Measurements from ENCODE around the gene TBP. TPM values are rescaled to one million over a fixed set of nuclear protein-coding genes. Genes with fewer than 3 reads are reported as not detected.

Gene TBP
- total and polyA plus RNA-seq, 2 of the 13 experiments (the other 11 are each of a cell fraction or from before 2014, with no cell fraction given), result 21.7 to 28.1 TPM

GRCh38 chr6:170552765-170553533, 1.2 kb upstream of the TBP start, which contains the start of gene PSMB1 (continued):
- TF ChIP-seq, protein P1, sequence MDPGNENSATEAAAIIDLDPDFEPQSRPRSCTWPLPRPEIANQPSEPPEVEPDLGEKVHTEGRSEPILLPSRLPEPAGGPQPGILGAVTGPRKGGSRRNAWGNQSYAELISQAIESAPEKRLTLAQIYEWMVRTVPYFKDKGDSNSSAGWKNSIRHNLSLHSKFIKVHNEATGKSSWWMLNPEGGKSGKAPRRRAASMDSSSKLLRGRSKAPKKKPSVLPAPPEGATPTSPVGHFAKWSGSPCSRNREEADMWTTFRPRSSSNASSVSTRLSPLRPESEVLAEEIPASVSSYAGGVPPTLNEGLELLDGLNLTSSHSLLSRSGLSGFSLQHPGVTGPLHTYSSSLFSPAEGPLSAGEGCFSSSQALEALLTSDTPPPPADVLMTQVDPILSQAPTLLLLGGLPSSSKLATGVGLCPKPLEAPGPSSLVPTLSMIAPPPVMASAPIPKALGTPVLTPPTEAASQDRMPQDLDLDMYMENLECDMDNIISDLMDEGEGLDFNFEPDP (CRISPR knock-in tag; conservative IDR thresholded peaks at IDR 0.05), result 0 out of 2 replicates have a peak, but pooled peaks have one; percentile 93
- TF ChIP-seq SOX5 (CRISPR knock-in tag; IDR thresholded peaks at IDR 0.05; ENCODE audit: borderline replicate concordance) (no peak; the same call in 1 of the 2 replicates), PLRG1 (conservative IDR thresholded peaks at IDR 0.05) (no peak), KAT2B (IDR thresholded peaks at IDR 0.05; ENCODE audit: borderline replicate concordance, low read depth, low read length) (no peak), NCOA5 (CRISPR knock-in tag; IDR thresholded peaks at IDR 0.05) (no peak), EHMT2 (IDR thresholded peaks at IDR 0.05; ENCODE audit: borderline replicate concordance, low read depth, low read length) (no peak), SIN3A (IDR thresholded peaks at IDR 0.05; ENCODE audit: borderline replicate concordance, low read depth, low read length) (peak; percentile 79), BCLAF1 (IDR thresholded peaks at IDR 0.05) (no peak), KMT2A (CRISPR knock-in tag; IDR thresholded peaks at IDR 0.05) (peak; percentile 98), TARDBP (CRISPR knock-in tag; IDR thresholded peaks at IDR 0.05) (peak; percentile 82), KLF12 (CRISPR knock-in tag; IDR thresholded peaks at IDR 0.05; ENCODE audit: borderline replicate concordance) (no peak), ZNF138 (CRISPR knock-in tag; IDR thresholded peaks at IDR 0.05; ENCODE audit: low read depth) (no peak)
- TF ChIP-seq, protein P2, sequence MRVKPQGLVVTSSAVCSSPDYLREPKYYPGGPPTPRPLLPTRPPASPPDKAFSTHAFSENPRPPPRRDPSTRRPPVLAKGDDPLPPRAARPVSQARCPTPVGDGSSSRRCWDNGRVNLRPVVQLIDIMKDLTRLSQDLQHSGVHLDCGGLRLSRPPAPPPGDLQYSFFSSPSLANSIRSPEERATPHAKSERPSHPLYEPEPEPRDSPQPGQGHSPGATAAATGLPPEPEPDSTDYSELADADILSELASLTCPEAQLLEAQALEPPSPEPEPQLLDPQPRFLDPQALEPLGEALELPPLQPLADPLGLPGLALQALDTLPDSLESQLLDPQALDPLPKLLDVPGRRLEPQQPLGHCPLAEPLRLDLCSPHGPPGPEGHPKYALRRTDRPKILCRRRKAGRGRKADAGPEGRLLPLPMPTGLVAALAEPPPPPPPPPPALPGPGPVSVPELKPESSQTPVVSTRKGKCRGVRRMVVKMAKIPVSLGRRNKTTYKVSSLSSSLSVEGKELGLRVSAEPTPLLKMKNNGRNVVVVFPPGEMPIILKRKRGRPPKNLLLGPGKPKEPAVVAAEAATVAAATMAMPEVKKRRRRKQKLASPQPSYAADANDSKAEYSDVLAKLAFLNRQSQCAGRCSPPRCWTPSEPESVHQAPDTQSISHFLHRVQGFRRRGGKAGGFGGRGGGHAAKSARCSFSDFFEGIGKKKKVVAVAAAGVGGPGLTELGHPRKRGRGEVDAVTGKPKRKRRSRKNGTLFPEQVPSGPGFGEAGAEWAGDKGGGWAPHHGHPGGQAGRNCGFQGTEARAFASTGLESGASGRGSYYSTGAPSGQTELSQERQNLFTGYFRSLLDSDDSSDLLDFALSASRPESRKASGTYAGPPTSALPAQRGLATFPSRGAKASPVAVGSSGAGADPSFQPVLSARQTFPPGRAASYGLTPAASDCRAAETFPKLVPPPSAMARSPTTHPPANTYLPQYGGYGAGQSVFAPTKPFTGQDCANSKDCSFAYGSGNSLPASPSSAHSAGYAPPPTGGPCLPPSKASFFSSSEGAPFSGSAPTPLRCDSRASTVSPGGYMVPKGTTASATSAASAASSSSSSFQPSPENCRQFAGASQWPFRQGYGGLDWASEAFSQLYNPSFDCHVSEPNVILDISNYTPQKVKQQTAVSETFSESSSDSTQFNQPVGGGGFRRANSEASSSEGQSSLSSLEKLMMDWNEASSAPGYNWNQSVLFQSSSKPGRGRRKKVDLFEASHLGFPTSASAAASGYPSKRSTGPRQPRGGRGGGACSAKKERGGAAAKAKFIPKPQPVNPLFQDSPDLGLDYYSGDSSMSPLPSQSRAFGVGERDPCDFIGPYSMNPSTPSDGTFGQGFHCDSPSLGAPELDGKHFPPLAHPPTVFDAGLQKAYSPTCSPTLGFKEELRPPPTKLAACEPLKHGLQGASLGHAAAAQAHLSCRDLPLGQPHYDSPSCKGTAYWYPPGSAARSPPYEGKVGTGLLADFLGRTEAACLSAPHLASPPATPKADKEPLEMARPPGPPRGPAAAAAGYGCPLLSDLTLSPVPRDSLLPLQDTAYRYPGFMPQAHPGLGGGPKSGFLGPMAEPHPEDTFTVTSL (CRISPR knock-in tag; IDR thresholded peaks at IDR 0.05; ENCODE audit: borderline replicate concordance), result peak; percentile 38; the same call in 1 of the 2 replicates
- TF ChIP-seq, protein P3, sequence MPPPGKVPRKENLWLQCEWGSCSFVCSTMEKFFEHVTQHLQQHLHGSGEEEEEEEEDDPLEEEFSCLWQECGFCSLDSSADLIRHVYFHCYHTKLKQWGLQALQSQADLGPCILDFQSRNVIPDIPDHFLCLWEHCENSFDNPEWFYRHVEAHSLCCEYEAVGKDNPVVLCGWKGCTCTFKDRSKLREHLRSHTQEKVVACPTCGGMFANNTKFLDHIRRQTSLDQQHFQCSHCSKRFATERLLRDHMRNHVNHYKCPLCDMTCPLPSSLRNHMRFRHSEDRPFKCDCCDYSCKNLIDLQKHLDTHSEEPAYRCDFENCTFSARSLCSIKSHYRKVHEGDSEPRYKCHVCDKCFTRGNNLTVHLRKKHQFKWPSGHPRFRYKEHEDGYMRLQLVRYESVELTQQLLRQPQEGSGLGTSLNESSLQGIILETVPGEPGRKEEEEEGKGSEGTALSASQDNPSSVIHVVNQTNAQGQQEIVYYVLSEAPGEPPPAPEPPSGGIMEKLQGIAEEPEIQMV (CRISPR knock-in tag; IDR thresholded peaks at IDR 0.05; ENCODE audit: low read depth), result no peak

Measured in HepG2 (cell line).